H1 (cell line): ENCODE measurements around the gene CFAP44. TPM values are rescaled to one million over a fixed set of nuclear protein-coding genes. Genes with fewer than 3 reads are reported as not detected.

Experiments used
- CEBPB ChIP-seq: IDR thresholded peaks from 2 replicates; pipeline ENCODE4 v1.6.1; 2012; ENCODE audit warnings: low read depth, low read length
- JUND ChIP-seq: IDR thresholded peaks from 2 replicates; pipeline ENCODE4 v1.6.1; 2011; ENCODE audit warnings: mild to moderate bottlenecking, improper control_type of control experiment, low read length
- POLR2AphosphoS5 ChIP-seq: IDR thresholded peaks from 2 replicates; pipeline ENCODE4 v1.6.1; 2011; ENCODE audit warnings: low read depth, low read length
- POU5F1 ChIP-seq: IDR thresholded peaks from 2 replicates; pipeline ENCODE4 v1.6.1; 2011; ENCODE audit warnings: low read depth, mild to moderate bottlenecking, low read length, moderate library complexity
- RXRA ChIP-seq: IDR thresholded peaks from 2 replicates; pipeline ENCODE4 v1.6.1; 2011; ENCODE audit warnings: low read depth, mild to moderate bottlenecking, low read length, moderate library complexity; ENCODE audit not compliant: insufficient read depth
- SP1 ChIP-seq: IDR thresholded peaks from 2 replicates; pipeline ENCODE4 v1.6.1; 2011; ENCODE audit warnings: low read depth, low read length
- SUZ12 ChIP-seq: fragments of 200-600 bp; sonication (generic); IDR thresholded peaks from 2 replicates; pipeline ENCODE4 v1.6.1; 2012; ENCODE audit warnings: mild to moderate bottlenecking, inconsistent platforms, low read length, moderate library complexity, mixed read lengths
- USF2 ChIP-seq: IDR thresholded peaks from 2 replicates; pipeline ENCODE4 v1.6.1; 2011; ENCODE audit warnings: low read length, improper control_type of control experiment
- polyA plus RNA-seq, 7 experiments: library from polyadenylated mRNA; depleted of rRNA in 3 of 7; stranded (reverse) in 5 of 7; unstranded in 2 of 7; fragments of >200 nt in 5 of 7; fragments of 200-250 nt in 2 of 7; gene quantifications; 1 replicate in 5 of 7; 2 replicates in 1 of 7; 4 replicates in 1 of 7; pipeline versions ENCODE4 v1.2.1 to v1.2.3, GENCODE V29; 2011 to 2013; ENCODE audit warnings: missing spikeins in 2 of 7, mixed read lengths in 2 of 7
- total RNA-seq: library from RNA; stranded (reverse); fragmentation: NEBNext Ultra II Directional; extraction: Animal tissue kit (Norgen Biotek cat#: 25700); gene quantifications from 2 replicates; pipeline ENCODE4 v1.2.1, GENCODE V29; 2021

Gene CFAP44
- total and polyA plus RNA-seq, 2 of the 8 experiments (the other 6 are each of a cell fraction or from before 2014, with no cell fraction given) = 0.45 to 0.60 TPM

GRCh38 chr3:113421082-113421481 is 20.2 kb downstream of the CFAP44 start (continued):
- no peak for TF ChIP-seq SUZ12
- no peak for TF ChIP-seq USF2
- TF ChIP-seq CEBPB = no peak
- TF ChIP-seq SP1 = no peak
- TF ChIP-seq POLR2AphosphoS5 = no peak
- TF ChIP-seq JUND = no peak
- TF ChIP-seq POU5F1 = no peak
- TF ChIP-seq RXRA = no peak
